Subcutaneous adipose tissue (tissue), 4 donors: ENCODE data around the gene KCNIP4. TPM values are rescaled to one million over a fixed set of nuclear protein-coding genes. Genes with fewer than 3 reads are reported as not detected.

Source experiments
- total RNA-seq, 4 donors: library from RNA; depleted of rRNA; stranded (reverse); fragments of >200 nt; gene quantifications; one replicate each; pipeline ENCODE4 v1.1.0, GENCODE V29; 2016
- TF ChIP-seq, protein P1 (sequence below): fragments of 450-650 bp; IDR thresholded peaks from one replicate; pipeline ENCODE4 v1.5.1; 2016; ENCODE audit warnings: low read depth, mild to moderate bottlenecking, control low read depth, antibody characterized with exemption, moderate library complexity

The KCNIP4 gene
- total RNA-seq, 4 donors from 2014 or later: 0.34 TPM; not detected in 3

DNA sequence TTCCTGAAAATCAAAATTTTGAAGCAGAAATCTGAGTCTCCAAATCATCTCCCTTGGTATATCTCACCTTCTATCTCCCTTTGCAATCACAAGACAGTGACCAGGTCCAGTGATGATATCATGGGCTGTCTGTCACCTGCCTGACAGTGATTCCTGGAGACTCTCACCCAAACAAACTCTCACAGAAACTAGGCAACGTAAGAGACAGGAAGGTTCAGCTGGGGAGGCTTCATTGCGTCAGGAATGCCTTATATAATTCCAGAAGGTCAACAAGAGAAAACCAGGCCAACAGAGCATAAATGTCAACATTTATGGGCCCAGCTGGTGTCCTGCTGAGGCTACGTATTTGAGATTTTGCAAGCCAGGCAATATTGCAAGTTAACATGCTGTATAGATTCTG is 412.7 kb downstream of the KCNIP4 start:
- TF ChIP-seq, protein P1, sequence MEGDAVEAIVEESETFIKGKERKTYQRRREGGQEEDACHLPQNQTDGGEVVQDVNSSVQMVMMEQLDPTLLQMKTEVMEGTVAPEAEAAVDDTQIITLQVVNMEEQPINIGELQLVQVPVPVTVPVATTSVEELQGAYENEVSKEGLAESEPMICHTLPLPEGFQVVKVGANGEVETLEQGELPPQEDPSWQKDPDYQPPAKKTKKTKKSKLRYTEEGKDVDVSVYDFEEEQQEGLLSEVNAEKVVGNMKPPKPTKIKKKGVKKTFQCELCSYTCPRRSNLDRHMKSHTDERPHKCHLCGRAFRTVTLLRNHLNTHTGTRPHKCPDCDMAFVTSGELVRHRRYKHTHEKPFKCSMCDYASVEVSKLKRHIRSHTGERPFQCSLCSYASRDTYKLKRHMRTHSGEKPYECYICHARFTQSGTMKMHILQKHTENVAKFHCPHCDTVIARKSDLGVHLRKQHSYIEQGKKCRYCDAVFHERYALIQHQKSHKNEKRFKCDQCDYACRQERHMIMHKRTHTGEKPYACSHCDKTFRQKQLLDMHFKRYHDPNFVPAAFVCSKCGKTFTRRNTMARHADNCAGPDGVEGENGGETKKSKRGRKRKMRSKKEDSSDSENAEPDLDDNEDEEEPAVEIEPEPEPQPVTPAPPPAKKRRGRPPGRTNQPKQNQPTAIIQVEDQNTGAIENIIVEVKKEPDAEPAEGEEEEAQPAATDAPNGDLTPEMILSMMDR: no peak

DNA sequence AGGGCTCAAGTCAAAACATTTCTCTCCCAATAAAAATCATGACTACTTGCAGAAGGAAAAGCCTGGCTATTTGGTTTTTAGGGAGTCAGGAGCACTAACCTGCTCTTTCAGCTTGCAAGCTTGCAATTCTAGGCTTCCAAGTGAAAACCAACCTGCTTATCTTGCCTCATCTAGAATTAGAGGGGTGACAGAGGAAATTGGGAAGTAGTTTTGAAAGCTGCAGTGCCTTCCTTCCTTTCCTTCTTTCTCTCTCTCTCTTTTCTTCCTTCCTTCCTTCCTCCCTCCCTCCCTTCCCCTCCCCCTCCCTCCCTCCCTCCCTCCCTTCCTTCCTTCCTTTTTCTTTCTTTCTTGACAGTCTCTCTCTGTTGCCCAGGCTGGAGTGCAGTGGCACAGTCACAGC is 417.5 kb downstream of the KCNIP4 start:
- TF ChIP-seq, protein P1: no peak

- TF ChIP-seq, protein P1: no peak
Measured at GRCh38 chr4:21529214-21529613, 419.4 kb downstream of the KCNIP4 start.

DNA sequence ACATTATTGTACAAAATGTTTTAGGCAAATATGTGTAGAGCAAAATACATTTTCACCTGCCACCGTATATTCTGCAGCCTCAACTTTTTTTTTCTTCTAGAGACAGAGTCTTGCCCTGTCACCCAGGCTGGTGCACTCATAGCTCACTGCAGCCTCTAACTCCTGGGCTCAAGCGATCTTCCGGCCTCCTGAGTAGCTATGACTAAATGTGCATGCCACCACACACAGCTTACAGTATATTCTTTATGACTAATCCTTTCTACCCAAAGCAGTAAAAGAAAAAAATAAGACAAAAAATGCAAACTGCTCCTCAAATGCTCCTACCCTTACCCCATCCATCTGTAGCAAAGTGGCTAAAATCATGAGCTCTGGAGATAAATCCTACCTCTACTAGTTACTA is 426.3 kb downstream of the KCNIP4 start:
- TF ChIP-seq, protein P1: no peak

- TF ChIP-seq, protein P1: no peak
Measured at GRCh38 chr4:21517126-21517859, 431.3 kb downstream of the KCNIP4 start.

- TF ChIP-seq, protein P1: no peak
Measured at GRCh38 chr4:21514022-21514694, 434.4 kb downstream of the KCNIP4 start.

DNA sequence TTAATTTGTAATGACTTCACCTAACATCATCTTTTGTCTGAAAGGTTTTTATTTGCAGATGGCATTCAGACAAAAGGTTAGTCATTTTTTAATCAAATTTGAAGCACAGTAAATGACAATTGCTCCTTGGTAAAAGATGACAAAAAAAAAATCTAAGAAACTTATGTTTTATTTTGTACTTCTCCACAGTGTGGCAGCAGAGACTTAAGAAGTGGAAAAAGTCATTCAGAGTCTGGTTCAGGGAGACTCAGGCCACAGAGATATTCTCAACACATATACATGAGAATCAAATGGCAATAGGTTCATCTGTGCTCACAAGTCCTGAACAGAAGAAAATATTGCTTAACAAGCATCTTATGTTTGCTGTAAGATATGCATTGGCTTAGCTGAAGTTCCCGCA is 436.2 kb downstream of the KCNIP4 start:
- TF ChIP-seq, protein P1: no peak
